Panc1 (cell line): ENCODE data around the gene UBL7. TPM values are rescaled to one million over a fixed set of nuclear protein-coding genes. Genes with fewer than 3 reads are reported as not detected.

ENCODE experiments used
- ATAC-seq: fragments of 200-7000 bp; cut with Tn5 transposase; 2 replicates; pipeline ENCODE4 v1.9.1; 2020; ENCODE audit warnings: mild to moderate bottlenecking, moderate library complexity
- BruUV-seq: library from RNA; stranded (reverse); fragments of 400-500 nt; replicated peaks from 2 replicates; lab custom pipeline; 2021; lab: Mats Ljungman, UMichigan
- CTCF ChIA-PET: fragments of 300-600 bp; sonication (Branson Sonifier 250); formaldehyde crosslinking; loops from one replicate; lab custom pipeline; 2022; ENCODE audit warnings: antibody characterized with exemption; lab: Charles Lee
- POLR2A ChIA-PET: fragments of 300-600 bp; sonication (Branson Sonifier 250); formaldehyde crosslinking; loops from one replicate; lab custom pipeline; 2022; ENCODE audit warnings: antibody characterized with exemption; lab: Charles Lee
- DNase-seq: peaks from one replicate; pipeline ENCODE4 v3.0.0-alpha.2; 2010; ENCODE audit warnings: low read depth, low spot score
- H3K27ac ChIP-seq: 2 replicates; pipeline ENCODE4 v1.5.1; 2011; ENCODE audit warnings: mild to moderate bottlenecking, low read length, inconsistent platforms
- H3K27me3 ChIP-seq: fragments of 200-500 bp; sonication (Bioruptor generic); 2 replicates; pipeline ENCODE4 v1.6.0; 2014; ENCODE audit warnings: low read length, inconsistent platforms; ENCODE audit not compliant: control insufficient read depth, insufficient read depth
- H3K36me3 ChIP-seq: fragments of 200-500 bp; sonication (Bioruptor generic); 2 replicates; pipeline ENCODE4 v1.5.1; 2014; ENCODE audit warnings: inconsistent platforms, mild to moderate bottlenecking, low read length, moderate library complexity; ENCODE audit not compliant: control insufficient read depth, insufficient read depth
- H3K4me1 ChIP-seq: 2 replicates; pipeline ENCODE4 v1.5.1; 2011; ENCODE audit warnings: inconsistent platforms, mild to moderate bottlenecking, low read length, moderate library complexity; ENCODE audit not compliant: control insufficient read depth, insufficient read depth
- H3K4me3 ChIP-seq, 2 experiments: 2 replicates each; pipeline ENCODE4 v1.5.1; 2011 to 2012; ENCODE audit warnings: low read depth in 2 of 2, low read length in 2 of 2, mild to moderate bottlenecking in 2 of 2, inconsistent platforms in 1 of 2, moderate library complexity in 1 of 2
- H3K9me3 ChIP-seq: fragments of 200-500 bp; sonication (Bioruptor generic); 2 replicates; pipeline ENCODE4 v1.5.1; 2014; ENCODE audit warnings: low read depth, mild to moderate bottlenecking, inconsistent platforms, low read length, moderate library complexity; ENCODE audit not compliant: control insufficient read depth, insufficient read depth
- POLR2AphosphoS5 ChIP-seq: IDR thresholded peaks from 2 replicates; pipeline ENCODE4 v1.6.1; 2012; ENCODE audit warnings: mild to moderate bottlenecking, low read depth, low read length, moderate library complexity
- SIN3A ChIP-seq: IDR thresholded peaks from 2 replicates; pipeline ENCODE4 v1.6.1; 2012; ENCODE audit warnings: low read depth, mild to moderate bottlenecking, low read length, moderate library complexity, borderline replicate concordance; ENCODE audit not compliant: insufficient read depth
- TCF7L2 ChIP-seq: IDR thresholded peaks from 2 replicates; pipeline ENCODE4 v1.6.1; 2011; ENCODE audit warnings: mild to moderate bottlenecking, low read depth, low read length, inconsistent platforms
- in situ Hi-C: cut with HindIII; loops from 2 replicates; pipeline ENCODE4 v1.10.0; 2016; ENCODE audit warnings: low sequenced_read_pairs, low pct_unique_long_range_greater_than_20kb
- intact Hi-C: fragments of 100-400 bp; cut with micrococcal nuclease; formaldehyde crosslinking; loops from one replicate; pipeline ENCODE4 v1.10.0; 2022; ENCODE audit not compliant: unreplicated experiment
- total RNA-seq: library from RNA; stranded (reverse); gene quantifications from one replicate; pipeline ENCODE4 v1.2.1, GENCODE V29; 2021; ENCODE audit not compliant: unreplicated experiment
- TF ChIP-seq, protein P1 (sequence below), 2 experiments: IDR thresholded peaks; 2 replicates each; pipeline ENCODE4 v1.6.1; 2011 to 2012; ENCODE audit warnings: low read depth in 2 of 2, control low read depth in 1 of 2, low read length in 1 of 2, mild to moderate bottlenecking in 1 of 2, moderate library complexity in 1 of 2; ENCODE audit not compliant: insufficient read depth in 1 of 2
- TF ChIP-seq, protein P2 (sequence below): fragments of 450-650 bp; IDR thresholded peaks from 2 replicates; pipeline ENCODE4 v1.5.1; 2017; ENCODE audit warnings: mild to moderate bottlenecking

Gene UBL7
- total RNA-seq, 1 experiment from 2014 or later = 68.5 TPM

DNA sequence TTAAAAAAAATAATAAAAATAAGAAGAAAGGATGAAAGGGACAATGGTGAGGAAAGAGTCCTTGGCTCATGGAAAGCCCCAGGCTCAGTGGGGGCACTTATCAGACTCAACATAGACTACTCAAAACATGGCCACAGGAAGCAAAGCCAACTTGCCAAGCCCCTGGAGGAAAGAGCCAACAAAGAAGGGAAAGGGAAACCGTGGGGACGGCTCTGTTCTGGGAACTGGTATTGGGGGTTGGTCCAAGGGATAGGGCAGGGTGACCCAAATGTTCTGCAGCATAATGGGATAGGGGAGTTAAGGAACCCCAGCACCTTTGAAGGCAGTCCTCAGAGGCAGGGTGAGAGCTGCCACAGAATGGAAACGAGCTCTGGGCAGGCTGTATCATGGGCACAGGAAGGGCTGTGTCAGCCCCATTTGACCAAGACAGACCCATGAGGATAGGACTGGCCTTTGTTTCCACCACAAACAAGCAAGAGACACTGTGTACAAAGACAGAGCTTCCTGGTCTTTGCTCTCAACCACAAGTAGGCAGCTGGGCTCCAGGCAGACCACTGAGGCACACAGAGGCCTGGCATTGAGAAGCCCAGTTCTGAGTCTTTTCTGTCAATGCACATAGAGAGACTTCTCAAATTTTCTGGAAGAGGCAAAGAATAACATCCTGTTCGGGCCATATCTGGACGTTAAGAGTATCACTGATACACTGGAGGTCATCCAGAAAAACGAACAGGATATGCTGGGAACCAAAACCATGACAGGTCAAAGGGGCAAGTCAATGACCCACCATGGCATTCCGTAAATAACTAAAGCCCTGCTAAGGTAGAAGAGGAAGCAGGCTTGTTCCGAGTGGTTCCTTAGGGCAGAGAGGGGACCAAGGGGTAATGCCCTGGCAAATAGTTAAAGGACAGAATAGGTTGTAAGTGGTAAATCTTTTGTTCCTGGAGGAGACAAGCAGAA lies 16.6 kb downstream of the UBL7 start:
- in situ Hi-C loops = no loop called here

DNA sequence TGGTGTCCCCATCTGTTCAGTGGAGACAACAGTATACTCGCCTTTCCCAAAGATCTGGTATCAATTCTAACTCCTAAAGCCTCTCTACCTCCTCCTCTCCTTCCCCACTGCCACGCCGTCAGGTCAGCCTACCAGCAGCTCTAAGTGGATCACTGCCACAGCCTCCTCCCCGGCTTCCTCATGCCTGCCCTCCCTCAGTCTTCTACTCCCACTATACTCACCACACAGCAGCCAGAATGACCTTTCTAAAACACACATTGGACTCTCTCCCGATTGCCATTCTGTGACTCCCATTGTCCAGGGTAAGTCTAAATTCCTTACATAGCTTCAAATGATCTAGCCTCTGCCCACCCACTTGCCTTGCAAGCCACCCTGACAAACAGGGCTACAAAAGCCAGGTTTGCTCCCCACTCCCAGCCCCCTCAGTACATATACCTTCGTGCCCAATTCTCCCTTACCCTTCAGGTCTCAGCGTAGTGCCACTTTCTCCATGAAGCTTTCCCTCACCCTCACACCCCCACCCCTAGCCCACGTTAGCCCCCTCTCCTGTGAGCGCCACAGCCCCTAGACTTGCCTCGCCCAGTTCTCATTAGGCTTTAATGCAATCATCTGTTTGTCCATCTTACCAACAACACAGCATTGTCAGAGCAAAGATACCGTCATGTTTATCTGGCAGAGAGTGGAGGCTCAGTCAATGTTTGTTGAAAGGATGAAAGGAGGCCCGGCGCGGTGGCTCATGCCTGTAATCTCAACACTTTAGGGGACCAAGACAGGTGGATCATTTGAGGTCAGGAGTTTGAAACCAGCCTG lies 17.7 kb downstream of the UBL7 start:
- Histone ChIP-seq H3K27me3 (no peaks in the 10 kb centered on the region), H3K9me3 (no peaks in the 10 kb centered on the region), H3K36me3 (peaks cover 2% of the 10 kb centered on the region; the same call in 1 of the 2 replicates), H3K27ac (no peak overlapping the region), H3K4me3 (no peak overlapping the region), H3K4me1 (no peaks in the 10 kb centered on the region)
- no peak for ATAC-seq
- CTCF ChIA-PET = interaction anchor here (0.5 kb wide), 1 partner anchor 433 kb away, joined by 10 read pairs; no protein-coding TSS in a partner anchor
- BruUV-seq = no TSS peak
- in situ Hi-C loops (no loop called here), intact Hi-C loops (no loop called here)
- DNase-seq = no peak
- POLR2A ChIA-PET = no interaction called here
- TF ChIP-seq SIN3A (no peak), TCF7L2 (no peak), POLR2AphosphoS5 (no peak)
- TF ChIP-seq, protein P1, sequence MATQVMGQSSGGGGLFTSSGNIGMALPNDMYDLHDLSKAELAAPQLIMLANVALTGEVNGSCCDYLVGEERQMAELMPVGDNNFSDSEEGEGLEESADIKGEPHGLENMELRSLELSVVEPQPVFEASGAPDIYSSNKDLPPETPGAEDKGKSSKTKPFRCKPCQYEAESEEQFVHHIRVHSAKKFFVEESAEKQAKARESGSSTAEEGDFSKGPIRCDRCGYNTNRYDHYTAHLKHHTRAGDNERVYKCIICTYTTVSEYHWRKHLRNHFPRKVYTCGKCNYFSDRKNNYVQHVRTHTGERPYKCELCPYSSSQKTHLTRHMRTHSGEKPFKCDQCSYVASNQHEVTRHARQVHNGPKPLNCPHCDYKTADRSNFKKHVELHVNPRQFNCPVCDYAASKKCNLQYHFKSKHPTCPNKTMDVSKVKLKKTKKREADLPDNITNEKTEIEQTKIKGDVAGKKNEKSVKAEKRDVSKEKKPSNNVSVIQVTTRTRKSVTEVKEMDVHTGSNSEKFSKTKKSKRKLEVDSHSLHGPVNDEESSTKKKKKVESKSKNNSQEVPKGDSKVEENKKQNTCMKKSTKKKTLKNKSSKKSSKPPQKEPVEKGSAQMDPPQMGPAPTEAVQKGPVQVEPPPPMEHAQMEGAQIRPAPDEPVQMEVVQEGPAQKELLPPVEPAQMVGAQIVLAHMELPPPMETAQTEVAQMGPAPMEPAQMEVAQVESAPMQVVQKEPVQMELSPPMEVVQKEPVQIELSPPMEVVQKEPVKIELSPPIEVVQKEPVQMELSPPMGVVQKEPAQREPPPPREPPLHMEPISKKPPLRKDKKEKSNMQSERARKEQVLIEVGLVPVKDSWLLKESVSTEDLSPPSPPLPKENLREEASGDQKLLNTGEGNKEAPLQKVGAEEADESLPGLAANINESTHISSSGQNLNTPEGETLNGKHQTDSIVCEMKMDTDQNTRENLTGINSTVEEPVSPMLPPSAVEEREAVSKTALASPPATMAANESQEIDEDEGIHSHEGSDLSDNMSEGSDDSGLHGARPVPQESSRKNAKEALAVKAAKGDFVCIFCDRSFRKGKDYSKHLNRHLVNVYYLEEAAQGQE (IDR thresholded peaks at IDR 0.05; ENCODE audit: insufficient read depth in 1 of 2, low read depth in 2 of 2, low read length in 1 of 2) = no peak
- TF ChIP-seq, protein P2, sequence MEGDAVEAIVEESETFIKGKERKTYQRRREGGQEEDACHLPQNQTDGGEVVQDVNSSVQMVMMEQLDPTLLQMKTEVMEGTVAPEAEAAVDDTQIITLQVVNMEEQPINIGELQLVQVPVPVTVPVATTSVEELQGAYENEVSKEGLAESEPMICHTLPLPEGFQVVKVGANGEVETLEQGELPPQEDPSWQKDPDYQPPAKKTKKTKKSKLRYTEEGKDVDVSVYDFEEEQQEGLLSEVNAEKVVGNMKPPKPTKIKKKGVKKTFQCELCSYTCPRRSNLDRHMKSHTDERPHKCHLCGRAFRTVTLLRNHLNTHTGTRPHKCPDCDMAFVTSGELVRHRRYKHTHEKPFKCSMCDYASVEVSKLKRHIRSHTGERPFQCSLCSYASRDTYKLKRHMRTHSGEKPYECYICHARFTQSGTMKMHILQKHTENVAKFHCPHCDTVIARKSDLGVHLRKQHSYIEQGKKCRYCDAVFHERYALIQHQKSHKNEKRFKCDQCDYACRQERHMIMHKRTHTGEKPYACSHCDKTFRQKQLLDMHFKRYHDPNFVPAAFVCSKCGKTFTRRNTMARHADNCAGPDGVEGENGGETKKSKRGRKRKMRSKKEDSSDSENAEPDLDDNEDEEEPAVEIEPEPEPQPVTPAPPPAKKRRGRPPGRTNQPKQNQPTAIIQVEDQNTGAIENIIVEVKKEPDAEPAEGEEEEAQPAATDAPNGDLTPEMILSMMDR = no peak

More for the DNA sequence above, 16.6 kb downstream of the UBL7 start:
- DNase-seq (no peak), ATAC-seq (no peak)
- ChIA-PET POLR2A (no interaction called here), CTCF (no interaction called here)
- no peak for TF ChIP-seq TCF7L2
- TF ChIP-seq, protein P2 = no peak
- TF ChIP-seq POLR2AphosphoS5 = no peak
- TF ChIP-seq, protein P1 (IDR thresholded peaks at IDR 0.05; ENCODE audit: insufficient read depth in 1 of 2, low read depth in 2 of 2, low read length in 1 of 2) = no peak
- no peak for TF ChIP-seq SIN3A
- Histone ChIP-seq H3K36me3 (peaks cover 2% of the 10 kb centered on the region; the same call in 1 of the 2 replicates), H3K9me3 (no peaks in the 10 kb centered on the region), H3K27me3 (no peaks in the 10 kb centered on the region), H3K4me3 (no peak overlapping the region), H3K4me1 (no peaks in the 10 kb centered on the region), H3K27ac (no peak overlapping the region)
- intact Hi-C loops = no loop called here
- no TSS peak for BruUV-seq
